ENCODE measurements around the gene NAA10.
A peak's percentile ranks its signal among the peaks of the same experiment; 100 is the strongest.

NAA10 gene

GRCh38 chrX:153885968-153886903, 48.6 kb downstream of the NAA10 start, which contains the start of gene L1CAM:
L1CAM (minus strand) TSS chrX:153886173; CDS start chrX:153875836, 10,337 bp downstream.
- peak within 1 kb of the TSS; percentile 48 for H3K4me3 ChIP-seq (ENCODE audit: low read depth, low read length)

GRCh38 chrX:153885208-153885787, 49.5 kb downstream of the NAA10 start:
- peak overlapping the region; percentile 48 for H3K4me3 ChIP-seq (ENCODE audit: low read depth, low read length)

- H3K4me3 ChIP-seq (ENCODE audit: low read depth, low read length): no peak overlapping the region
Observed at GRCh38 chrX:153884590-153884989, 50.2 kb downstream of the NAA10 start.

- no peak overlapping the region for H3K4me3 ChIP-seq (ENCODE audit: low read depth, low read length)
Observed at GRCh38 chrX:153884136-153884535, 50.7 kb downstream of the NAA10 start.

GRCh38 chrX:153883163-153883843, 51.5 kb downstream of the NAA10 start:
- no peak overlapping the region for H3K4me3 ChIP-seq (ENCODE audit: low read depth, low read length)

GRCh38 chrX:153882557-153882956, 52.3 kb downstream of the NAA10 start:
- H3K4me3 ChIP-seq (ENCODE audit: low read depth, low read length): no peak overlapping the region

- H3K4me3 ChIP-seq (ENCODE audit: low read depth, low read length): no peak overlapping the region
Observed at GRCh38 chrX:153882086-153882498, 52.7 kb downstream of the NAA10 start.

- H3K4me3 ChIP-seq (ENCODE audit: low read depth, low read length): no peak overlapping the region
Observed at GRCh38 chrX:153881281-153881680, 53.6 kb downstream of the NAA10 start.

- H3K4me3 ChIP-seq (ENCODE audit: low read depth, low read length): no peak overlapping the region
Observed at GRCh38 chrX:153880440-153880815, 54.4 kb downstream of the NAA10 start.

GRCh38 chrX:153879741-153880439, 54.9 kb downstream of the NAA10 start:
- H3K4me3 ChIP-seq (ENCODE audit: low read depth, low read length): no peak overlapping the region
